Gastrocnemius medialis (tissue), 4 donors: ENCODE data around the gene PIP4P1. TPM values are rescaled to one million over a fixed set of nuclear protein-coding genes. Genes with fewer than 3 reads are reported as not detected.

Experiments
- ATAC-seq, 2 donors: fragments of 150-250 bp; one replicate each; pipeline ENCODE4 v1.9.1; 2016
- DNase-seq, 2 donors: peaks; one replicate each; pipeline ENCODE4 v3.0.0-alpha.2; 2019
- H3K27ac ChIP-seq, 4 donors: fragments of 200-600 bp; sonication (generic); 1 replicate in 1 of 4; 2 replicates in 3 of 4; pipeline ENCODE4 v1.5.1; 2016 to 2018; ENCODE audit warnings: mild to moderate bottlenecking in 2 of 4, moderate library complexity in 1 of 4
- H3K27me3 ChIP-seq, 3 donors: fragments of 200-600 bp; sonication (generic) in 2 of 3; 1 replicate in 1 of 3; 2 replicates in 2 of 3; pipeline versions ENCODE4 v1.5.1 to v1.6.0; 2016 to 2019; ENCODE audit warnings: mild to moderate bottlenecking in 1 of 3, moderate library complexity in 1 of 3
- H3K36me3 ChIP-seq, 2 donors: fragments of 200-600 bp; sonication (generic) in 1 of 2; one replicate each; pipeline ENCODE4 v1.5.1; 2017 to 2018
- H3K4me1 ChIP-seq, 2 donors: fragments of 200-600 bp; sonication (generic) in 1 of 2; one replicate each; pipeline ENCODE4 v1.5.1; 2016 to 2017; ENCODE audit warnings: mild to moderate bottlenecking in 2 of 2
- H3K4me3 ChIP-seq, 4 donors: fragments of 200-600 bp; sonication (generic) in 3 of 4; 1 replicate in 1 of 4; 2 replicates in 3 of 4; pipeline ENCODE4 v1.5.1; 2016 to 2019; ENCODE audit warnings: mild to moderate bottlenecking in 2 of 4
- H3K9me3 ChIP-seq, 3 donors: fragments of 200-600 bp; sonication (generic) in 2 of 3; 1 replicate in 1 of 3; 2 replicates in 2 of 3; pipeline ENCODE4 v1.5.1; 2016 to 2019
- CTCF ChIP-seq, 5 experiments: fragments of 450-650 bp in 3 of 5; fragments of 200-600 bp in 2 of 5; sonication (generic) in 2 of 5; IDR thresholded peaks in 4 of 5; conservative IDR thresholded peaks in 1 of 5; 1 replicate in 4 of 5; 2 replicates in 1 of 5; pipeline ENCODE4 v1.5.1; 2016 to 2019; ENCODE audit warnings: antibody characterized with exemption in 5 of 5, mild to moderate bottlenecking in 3 of 5, moderate library complexity in 3 of 5
- POLR2A ChIP-seq, 2 donors: fragments of 450-650 bp; IDR thresholded peaks; one replicate each; pipeline ENCODE4 v1.6.1; 2017; ENCODE audit warnings: antibody characterized with exemption in 2 of 2, mild to moderate bottlenecking in 2 of 2, moderate library complexity in 2 of 2
- in situ Hi-C, 4 donors: fragments of 200-750 bp; cut with MboI; loops; one replicate each; pipeline versions ENCODE4 v1.15.0 to v1.8.0; 2017; ENCODE audit warnings: low sequenced_read_pairs in 4 of 4
- intact Hi-C: fragments of 100-400 bp; cut with DNase I; formaldehyde crosslinking; loops from one replicate; pipeline ENCODE4 v1.15.1; 2023; ENCODE audit warnings: low total_unique reads
- total RNA-seq, 4 donors: library from RNA; depleted of rRNA; stranded (reverse); fragments of >200 nt; gene quantifications; one replicate each; pipeline versions ENCODE4 v1.1.0 to v1.2.3, GENCODE V29; 2016

The PIP4P1 gene
- total RNA-seq, 4 donors from 2014 or later: 18.8 to 38.5 (median 21.7) TPM

DNA sequence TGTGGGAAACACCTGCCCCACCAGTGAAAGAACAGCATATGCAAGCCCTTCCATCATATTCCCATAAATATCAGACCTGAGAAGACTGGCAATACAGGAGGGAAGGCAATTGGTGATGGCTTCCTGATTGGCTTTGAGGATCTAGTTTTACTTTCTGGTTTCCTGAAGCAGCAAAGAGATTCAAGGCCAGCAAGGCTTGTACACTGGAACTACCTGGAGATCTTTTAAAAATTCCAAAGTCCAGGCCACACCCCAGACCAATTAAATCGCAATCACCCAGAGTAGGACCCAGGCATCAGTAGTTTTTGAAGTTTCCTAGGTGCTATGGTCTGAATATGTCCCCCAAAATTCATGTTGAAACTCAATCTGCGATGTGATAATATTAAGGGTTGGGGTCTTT lies 45.0 kb downstream of the PIP4P1 start:
- no peaks in the 10 kb centered on the region for H3K36me3 ChIP-seq
- intact Hi-C loops (no loop called here), in situ Hi-C loops (loop anchor here in 3 of 4 donors (10.0 to 25.0 kb wide), 2 partner anchors 49 to 196 kb away; partner anchors contain the start of genes PIP4P1 (in 1 of the 3) and PNP (in 1 of the 3))
- H3K27ac ChIP-seq: peak overlapping the region; percentile 40 to 68 (median 47)
- H3K27me3 ChIP-seq: no peaks in the 10 kb centered on the region
- DNase-seq (no peak), ATAC-seq (no peak)
- no peak overlapping the region for H3K4me3 ChIP-seq
- peaks cover 19 to 24% of the 10 kb centered on the region in 2 donors for H3K4me1 ChIP-seq
- no peaks in the 10 kb centered on the region for H3K9me3 ChIP-seq
- no peak for TF ChIP-seq POLR2A (IDR thresholded peaks at IDR 0.05)
- no peak for TF ChIP-seq CTCF (IDR thresholded peaks at IDR 0.05 in 4 of 5, conservative IDR thresholded peaks at IDR 0.05 in 1 of 5)

DNA sequence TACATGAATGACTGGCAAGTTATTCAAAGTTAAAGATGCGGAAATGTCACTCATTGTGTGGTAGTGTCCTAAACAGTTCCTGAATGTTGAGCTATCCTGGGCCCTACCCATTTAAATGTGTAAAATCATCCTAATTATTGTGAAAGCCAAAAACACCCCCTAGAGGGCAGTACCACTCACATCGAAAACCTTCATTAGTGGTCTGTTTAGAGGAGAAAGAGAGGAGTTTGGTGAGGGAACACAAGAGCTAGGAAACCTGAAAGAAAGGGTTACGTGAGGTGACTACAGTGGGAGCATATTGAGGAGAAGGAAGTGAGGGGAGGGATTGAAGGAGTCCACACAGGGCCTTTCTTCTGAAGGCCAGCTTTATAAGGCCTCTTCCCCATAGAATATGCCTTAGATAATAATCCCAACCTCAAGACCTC lies 45.4 kb downstream of the PIP4P1 start:
- Histone ChIP-seq H3K4me1 (peaks cover 19 to 24% of the 10 kb centered on the region in 2 donors), H3K27me3 (no peaks in the 10 kb centered on the region), H3K27ac (peak overlapping the region; percentile 40 to 68 (median 47)), H3K4me3 (no peak overlapping the region), H3K36me3 (no peaks in the 10 kb centered on the region), H3K9me3 (no peaks in the 10 kb centered on the region)
- ATAC-seq: peak; percentile 21 to 37
- TF ChIP-seq CTCF (IDR thresholded peaks at IDR 0.05 in 4 of 5, conservative IDR thresholded peaks at IDR 0.05 in 1 of 5) (peak; percentile 36 to 58 (median 51)), POLR2A (IDR thresholded peaks at IDR 0.05) (no peak)
- in situ Hi-C loops: loop anchor here in 3 of 4 donors (10.0 to 25.0 kb wide), 2 partner anchors 49 to 197 kb away; partner anchors contain the start of genes PIP4P1 (in 1 of the 3) and PNP (in 1 of the 3)
- intact Hi-C loops: no loop called here
- DNase-seq: no peak

DNA sequence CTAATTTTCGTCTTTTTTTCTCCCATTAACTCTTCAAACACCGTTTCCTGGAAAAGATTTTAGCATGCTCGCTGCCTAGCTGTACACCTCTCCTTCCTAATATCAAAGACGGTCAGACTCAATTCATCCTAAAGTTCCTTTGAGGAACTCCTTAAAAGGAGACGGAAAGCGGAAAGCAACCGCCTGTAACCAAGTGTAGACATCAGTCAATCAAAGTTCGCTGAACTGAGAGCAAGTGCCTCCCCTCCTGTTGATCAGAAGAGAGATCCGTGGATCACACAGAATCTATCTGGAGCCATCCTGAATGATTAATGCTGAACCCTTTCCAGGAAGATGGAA lies 47.5 kb downstream of the PIP4P1 start:
- Histone ChIP-seq H3K9me3 (no peaks in the 10 kb centered on the region), H3K4me1 (peaks cover 25 to 28% of the 10 kb centered on the region in 2 donors), H3K27ac (peak overlapping the region; percentile 94 to 97 (median 96)), H3K4me3 (peak overlapping the region; percentile 79 to 91 (median 85)), H3K27me3 (no peaks in the 10 kb centered on the region), H3K36me3 (no peaks in the 10 kb centered on the region)
- DNase-seq: no peak
- TF ChIP-seq POLR2A (IDR thresholded peaks at IDR 0.05) (no peak), CTCF (IDR thresholded peaks at IDR 0.05 in 4 of 5, conservative IDR thresholded peaks at IDR 0.05 in 1 of 5) (no peak)
- in situ Hi-C loops (loop anchor here (5.0 to 25.0 kb wide), 5 partner anchors 51 to 199 kb away; partner anchors contain the start of genes PIP4P1 (in 1 of the 4) and PNP (in 1 of the 4)), intact Hi-C loops (loop anchor here (1.0 to 2.0 kb wide), 6 partner anchors 21 to 269 kb away; partner anchors contain the start of genes APEX1 and PARP2)
- ATAC-seq: peak; percentile 56 to 59

- peak; percentile 83 to 88 for DNase-seq
- Histone ChIP-seq H3K4me3 (peak within 1 kb of the TSS; percentile 79 to 91 (median 85)), H3K27ac (peak within 1 kb of the TSS; percentile 94 to 97 (median 96)), H3K9me3 (no peaks in the 10 kb centered on the region), H3K27me3 (no peaks in the 10 kb centered on the region), H3K36me3 (peaks cover 0 to 1% of the 10 kb centered on the region in 2 donors), H3K4me1 (peaks cover 25 to 34% of the 10 kb centered on the region in 2 donors)
- intact Hi-C loops: loop anchor here (1.0 to 2.0 kb wide), 5 partner anchors 42 to 270 kb away; partner anchors contain the start of genes APEX1 and PARP2
- TF ChIP-seq POLR2A (IDR thresholded peaks at IDR 0.05) (peak; percentile 75 to 83), CTCF (IDR thresholded peaks at IDR 0.05 in 4 of 5, conservative IDR thresholded peaks at IDR 0.05 in 1 of 5) (no peak)
- in situ Hi-C loops: loop anchor here (5.0 to 25.0 kb wide), 5 partner anchors 52 to 199 kb away; partner anchors contain the start of genes PIP4P1 (in 1 of the 4) and PNP (in 1 of the 4)
- ATAC-seq: peak; percentile 89 to 93
Measured at GRCh38 chr14:20412876-20413743, 48.1 kb downstream of the PIP4P1 start, which contains the start of gene TEP1. TEP1 (minus strand) TSS chr14:20413501; CDS start chr14:20408439, 5,062 bp downstream.
